Measurements from ENCODE around the gene PCSK4.
"Not testable (repeated sequence)": the region's sequence is repeated elsewhere in the genome, so short reads cannot be mapped to it uniquely, and the experiment has no call there.

The PCSK4 gene

GRCh38 chr19:1522061-1522460, 31.9 kb upstream of the PCSK4 start:
- DNase-seq (ENCODE audit: low spot score), result no peak

DNA sequence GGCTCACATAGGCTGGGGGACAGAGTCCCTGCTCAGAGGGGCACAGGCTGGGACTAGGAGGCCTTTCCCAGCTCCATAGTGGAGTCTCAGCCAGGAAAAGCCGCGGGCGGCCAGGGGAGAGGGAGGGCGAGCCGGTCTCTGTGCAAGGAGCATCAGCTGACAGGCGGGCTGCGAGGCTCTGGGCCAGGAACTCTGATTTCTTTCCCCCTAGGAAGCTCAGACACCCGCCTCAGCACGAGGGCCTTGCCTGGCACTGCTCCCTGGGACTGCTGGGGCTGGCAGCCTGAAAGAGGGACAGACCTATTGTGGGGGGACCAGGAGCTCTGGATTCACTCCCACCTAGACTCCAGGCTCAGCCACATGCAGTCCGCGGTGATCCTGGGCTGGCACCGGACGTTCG, 31.5 kb upstream of the PCSK4 start:
- no peak for DNase-seq (ENCODE audit: low spot score)

GRCh38 chr19:1520203-1520780, 30.1 kb upstream of the PCSK4 start:
- no peak for DNase-seq (ENCODE audit: low spot score)

GRCh38 chr19:1519802-1520201, 29.7 kb upstream of the PCSK4 start:
- DNase-seq (ENCODE audit: low spot score), result not testable (repeated sequence)

- DNase-seq (ENCODE audit: low spot score), result no peak
These were observed 28.3 kb upstream of the PCSK4 start for GRCh38 chr19:1518471-1518870.

DNA sequence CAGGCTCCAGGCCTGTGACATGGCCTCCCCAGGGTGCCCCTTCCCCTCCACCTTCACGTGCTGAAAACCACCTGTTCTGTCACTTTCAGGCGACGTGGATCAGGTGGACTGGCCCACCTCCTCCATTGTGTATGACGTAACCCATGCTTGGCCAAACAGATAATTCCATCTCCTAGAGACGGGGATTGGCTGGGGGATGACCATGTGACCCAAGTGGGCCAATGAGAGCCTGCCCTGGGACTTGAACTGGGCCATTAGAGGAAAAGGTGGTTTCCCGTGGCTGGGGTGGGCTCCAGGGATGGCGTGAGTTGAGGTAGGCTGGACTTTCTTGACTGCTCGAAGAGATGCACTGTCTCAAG, 26.2 kb upstream of the PCSK4 start:
- no peak for DNase-seq (ENCODE audit: low spot score)

- no peak for DNase-seq (ENCODE audit: low spot score)
These were observed 25.0 kb upstream of the PCSK4 start for GRCh38 chr19:1514986-1515721.

GRCh38 chr19:1514295-1514661, 24.1 kb upstream of the PCSK4 start:
- DNase-seq (ENCODE audit: low spot score), result no peak

DNA sequence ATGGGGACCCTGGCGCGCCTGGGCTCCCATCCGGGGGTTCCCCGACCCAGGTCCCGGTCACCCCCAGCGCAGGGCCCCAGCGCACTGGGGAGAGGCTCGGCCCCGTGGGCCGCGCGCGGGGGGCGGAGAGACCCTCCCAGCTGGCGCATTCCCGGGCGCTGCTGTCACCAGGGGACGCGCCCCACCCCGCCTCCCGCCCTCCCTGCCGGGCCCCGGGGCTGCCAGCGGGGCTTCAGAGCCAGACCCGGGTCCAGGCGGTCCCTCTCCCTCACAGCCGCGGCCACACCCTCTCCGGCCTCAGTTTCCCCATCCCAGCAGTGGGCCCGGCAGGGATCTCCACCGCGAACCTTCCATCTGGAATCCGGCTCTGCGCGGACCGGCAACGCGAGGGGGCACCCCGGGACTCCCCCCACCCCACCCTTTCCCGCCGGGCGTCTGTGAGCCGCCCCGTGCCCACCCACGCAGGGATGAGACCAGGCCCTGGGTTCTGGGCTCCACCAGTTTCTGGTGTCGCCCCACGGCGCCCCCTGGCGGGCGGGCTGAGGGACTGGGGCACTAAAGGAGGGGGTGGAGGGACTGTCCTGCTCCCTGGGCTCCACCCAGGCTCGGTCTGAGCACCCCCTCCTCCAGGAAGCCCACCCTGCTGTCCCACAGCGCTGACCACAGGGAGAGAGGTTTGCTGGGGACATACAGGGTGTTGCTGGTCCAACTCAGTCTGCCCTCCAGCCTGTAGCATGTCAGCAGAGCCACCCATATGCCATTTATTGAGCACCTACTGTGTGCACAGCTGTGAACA, 23.5 kb upstream of the PCSK4 start:
- DNase-seq (ENCODE audit: low spot score), result peak; percentile 94

- peak; percentile 94 for DNase-seq (ENCODE audit: low spot score)
These were observed 22.7 kb upstream of the PCSK4 start, which contains the start of gene ADAMTSL5 for GRCh38 chr19:1512671-1513498. TSS of gene ADAMTSL5 (minus strand) at chr19:1513019. CDS start at chr19:1510943, 2,076 bp downstream.

DNA sequence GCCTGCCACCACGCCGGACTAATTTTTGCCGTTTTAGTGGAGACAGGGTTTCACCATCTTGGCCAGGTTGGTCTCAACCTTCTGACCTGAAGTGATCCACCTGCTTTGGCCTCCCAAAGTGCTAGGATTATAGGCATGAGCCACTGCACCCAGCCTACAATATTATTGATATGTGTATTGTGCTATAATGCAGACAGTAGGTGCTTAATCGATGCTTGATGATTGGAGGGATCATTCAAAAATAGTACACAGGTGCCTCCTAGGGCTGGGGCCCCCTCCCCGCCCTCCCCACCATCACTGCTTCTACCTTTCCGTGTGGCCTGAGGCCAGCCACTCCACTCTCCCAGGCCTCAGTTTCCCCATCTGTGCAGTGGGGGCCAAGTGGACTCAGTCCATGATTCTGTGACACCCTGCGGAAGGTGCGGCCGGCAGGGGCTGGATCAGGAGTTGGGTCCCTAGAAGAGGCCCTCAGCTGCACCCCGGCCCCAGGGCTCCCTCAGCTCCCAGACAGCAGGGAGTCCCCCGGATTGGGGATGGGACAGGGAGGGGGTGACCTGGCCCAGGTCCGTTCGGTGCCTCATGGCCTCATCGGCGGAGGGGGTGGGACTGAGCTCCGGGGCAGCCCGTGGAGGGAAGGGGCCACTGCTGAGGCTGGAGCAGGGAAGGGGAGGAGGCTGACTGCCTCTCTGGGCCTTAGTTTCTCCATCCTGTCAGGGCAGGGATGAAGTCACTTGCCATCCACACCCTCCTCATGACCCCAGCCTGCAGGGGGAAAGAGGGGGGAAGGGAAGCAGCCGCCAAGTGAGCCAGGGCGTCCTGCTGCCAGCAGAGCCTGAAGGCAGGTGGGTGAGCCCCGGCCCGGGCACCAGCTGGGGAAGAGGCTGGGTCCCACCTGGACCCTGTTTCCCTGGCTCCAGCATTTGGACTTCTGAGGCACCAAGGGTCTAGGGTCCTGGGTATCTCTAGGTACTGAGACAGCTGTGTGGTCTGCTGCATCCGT, 21.5 kb upstream of the PCSK4 start:
- no peak for DNase-seq (ENCODE audit: low spot score)

- no peak for DNase-seq (ENCODE audit: low spot score)
These were observed 20.7 kb upstream of the PCSK4 start for GRCh38 chr19:1510807-1511206.

- DNase-seq (ENCODE audit: low spot score), result no peak
These were observed 20.3 kb upstream of the PCSK4 start for GRCh38 chr19:1510442-1510806.

DNA sequence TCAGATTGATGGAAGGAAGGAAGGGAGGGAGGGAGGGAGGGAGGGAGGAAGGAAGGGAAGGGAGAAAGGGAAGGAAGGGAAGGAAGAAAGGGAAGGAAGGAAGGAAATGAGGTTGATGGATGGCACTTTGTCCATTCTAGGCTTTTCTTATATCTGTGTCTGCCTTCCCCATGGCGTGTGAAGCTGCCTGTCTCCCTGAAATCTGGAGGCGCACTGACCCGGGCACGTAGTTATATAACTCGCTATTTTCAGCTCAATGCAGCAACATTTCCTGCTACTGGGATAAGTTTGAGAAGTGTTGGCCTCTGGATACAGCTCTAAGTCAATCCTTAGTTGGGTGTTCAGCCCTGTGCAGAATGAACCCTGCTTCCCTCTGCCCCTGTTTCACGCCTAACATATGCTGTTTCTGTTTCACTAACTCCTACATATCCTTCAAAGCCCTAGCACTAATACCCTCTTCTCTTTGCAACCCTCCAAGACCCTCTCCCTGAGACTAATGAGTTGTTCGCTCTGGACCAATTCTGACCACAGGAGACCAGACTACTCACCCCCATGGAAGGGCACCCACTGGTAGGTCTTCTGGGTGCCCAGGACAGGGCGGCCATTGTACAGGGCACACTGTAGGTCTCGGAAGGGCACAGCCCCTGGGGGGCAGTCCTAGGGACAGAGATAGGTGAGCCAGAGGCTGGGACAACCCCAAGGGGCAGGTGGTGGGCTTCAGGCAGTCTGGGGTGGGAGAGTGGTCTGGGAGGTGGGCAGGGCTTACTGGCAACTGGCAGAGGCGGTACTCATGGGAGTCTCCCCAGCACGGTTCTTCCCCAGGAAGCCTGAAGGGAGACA, 19.7 kb upstream of the PCSK4 start:
- DNase-seq (ENCODE audit: low spot score), result no peak

GRCh38 chr19:1508507-1508856, 18.3 kb upstream of the PCSK4 start:
- DNase-seq (ENCODE audit: low spot score), result no peak

- peak; percentile 100 for DNase-seq (ENCODE audit: low spot score)
These were observed 17.8 kb upstream of the PCSK4 start for GRCh38 chr19:1507763-1508506.

DNA sequence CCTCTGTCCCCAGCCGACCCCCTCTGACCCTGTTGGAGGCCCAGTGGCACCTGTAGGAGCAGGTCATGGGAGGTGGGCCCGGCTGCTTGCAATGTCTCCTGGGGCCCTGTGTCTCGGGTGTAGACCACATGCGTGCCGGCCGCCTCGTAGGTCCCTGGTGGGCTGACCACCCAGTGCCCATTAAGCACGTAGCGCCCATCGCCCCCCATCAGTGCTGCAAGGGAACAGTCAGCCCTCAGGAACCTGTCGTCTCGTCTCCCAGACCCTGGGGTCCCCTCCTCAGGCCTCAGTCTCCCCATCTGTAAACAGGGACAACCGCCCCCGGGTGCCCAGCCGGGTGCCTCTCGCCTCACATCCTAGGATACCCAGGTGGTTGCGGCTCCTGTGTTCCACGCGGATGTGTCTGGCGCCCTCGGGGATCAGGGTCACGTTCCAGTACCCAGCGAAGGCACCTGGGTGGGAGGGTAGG, 17.1 kb upstream of the PCSK4 start:
- no peak for DNase-seq (ENCODE audit: low spot score)

GRCh38 chr19:1505991-1506881, 16.1 kb upstream of the PCSK4 start:
- DNase-seq (ENCODE audit: low spot score), result no peak
